ENCODE measurements around the gene NPHP4. TPM values are rescaled to one million over a fixed set of nuclear protein-coding genes. Genes with fewer than 3 reads are reported as not detected.

NPHP4 gene
- polyA plus RNA-seq, 1 donor (not counting 4 experiments of a cell fraction or from before 2014, with no cell fraction given): 3.7 TPM

DNA sequence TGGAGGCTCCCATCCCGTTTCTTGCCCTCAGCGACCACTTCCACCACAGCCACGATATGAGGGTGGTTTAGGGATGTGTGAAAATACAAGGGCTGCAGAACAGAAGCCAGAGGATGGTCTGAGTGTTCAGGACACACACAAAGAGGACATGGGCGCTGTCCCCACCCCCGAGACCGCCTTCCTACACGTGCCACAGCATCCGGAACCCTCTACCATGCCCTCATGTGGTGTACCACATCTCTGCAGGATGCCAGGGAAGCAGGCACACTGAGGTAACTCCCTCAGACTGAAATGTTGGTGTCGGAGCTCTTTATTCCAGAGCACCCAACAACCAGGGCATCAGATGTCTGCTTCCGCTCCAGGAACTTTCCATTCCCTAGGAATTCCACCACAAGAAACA lies 23.1 kb downstream of the NPHP4 start:
- no peak for FAIRE-seq
- no peak overlapping the region for H3K4me2 ChIP-seq (ENCODE audit: control insufficient read depth, extremely low read depth, insufficient read depth, low read depth, low read length)
- H3K9me3 ChIP-seq (ENCODE audit: control insufficient read depth, low read depth, low read length): no peaks in the 10 kb centered on the region
- no peaks in the 10 kb centered on the region for H3K79me2 ChIP-seq (ENCODE audit: control insufficient read depth, insufficient read depth, low read length)
- no peaks in the 10 kb centered on the region for H3K27me3 ChIP-seq (ENCODE audit: control insufficient read depth, extremely low read depth, insufficient read depth, low read length)
- no peaks in the 10 kb centered on the region for H4K20me1 ChIP-seq (ENCODE audit: control insufficient read depth, extremely low read depth, insufficient read depth, low read length)
- no peak for DNase-seq (ENCODE audit: low read depth, low spot score)
- no peak overlapping the region for H3K9ac ChIP-seq (ENCODE audit: control insufficient read depth, extremely low read depth, insufficient read depth, low read length)
- H3K36me3 ChIP-seq (ENCODE audit: control insufficient read depth in 2 of 2, extremely low read depth in 1 of 2, insufficient read depth in 2 of 2, low read length in 2 of 2): peaks cover 5 to 15% of the 10 kb centered on the region in 2 experiments
- no peaks in the 10 kb centered on the region for H3K9me1 ChIP-seq (ENCODE audit: control insufficient read depth, extremely low read depth, insufficient read depth, low read length)
- no peak overlapping the region for H3K4me3 ChIP-seq (ENCODE audit: control insufficient read depth in 2 of 3, extremely low read depth in 1 of 3, insufficient read depth in 2 of 3, low read depth in 1 of 3, low read length in 3 of 3)
- no peaks in the 10 kb centered on the region for H3K4me1 ChIP-seq (ENCODE audit: control insufficient read depth, extremely low read depth, insufficient read depth, low read length)
- TF ChIP-seq EZH2 (IDR thresholded peaks at IDR 0.05; ENCODE audit: low read length): no peak
- TF ChIP-seq, protein P1, sequence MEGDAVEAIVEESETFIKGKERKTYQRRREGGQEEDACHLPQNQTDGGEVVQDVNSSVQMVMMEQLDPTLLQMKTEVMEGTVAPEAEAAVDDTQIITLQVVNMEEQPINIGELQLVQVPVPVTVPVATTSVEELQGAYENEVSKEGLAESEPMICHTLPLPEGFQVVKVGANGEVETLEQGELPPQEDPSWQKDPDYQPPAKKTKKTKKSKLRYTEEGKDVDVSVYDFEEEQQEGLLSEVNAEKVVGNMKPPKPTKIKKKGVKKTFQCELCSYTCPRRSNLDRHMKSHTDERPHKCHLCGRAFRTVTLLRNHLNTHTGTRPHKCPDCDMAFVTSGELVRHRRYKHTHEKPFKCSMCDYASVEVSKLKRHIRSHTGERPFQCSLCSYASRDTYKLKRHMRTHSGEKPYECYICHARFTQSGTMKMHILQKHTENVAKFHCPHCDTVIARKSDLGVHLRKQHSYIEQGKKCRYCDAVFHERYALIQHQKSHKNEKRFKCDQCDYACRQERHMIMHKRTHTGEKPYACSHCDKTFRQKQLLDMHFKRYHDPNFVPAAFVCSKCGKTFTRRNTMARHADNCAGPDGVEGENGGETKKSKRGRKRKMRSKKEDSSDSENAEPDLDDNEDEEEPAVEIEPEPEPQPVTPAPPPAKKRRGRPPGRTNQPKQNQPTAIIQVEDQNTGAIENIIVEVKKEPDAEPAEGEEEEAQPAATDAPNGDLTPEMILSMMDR (optimal IDR thresholded peaks at IDR 0.05 in 1 of 3, IDR thresholded peaks at IDR 0.05 in 1 of 3, conservative IDR thresholded peaks at IDR 0.05 in 1 of 3; ENCODE audit: extremely low read depth in 1 of 3, insufficient read depth in 2 of 3, low read length in 3 of 3): no peak
- H3K27ac ChIP-seq (ENCODE audit: control insufficient read depth, insufficient read depth, low read length): no peak overlapping the region
- dilution Hi-C loops (cut with MboI; ENCODE audit: extremely low pct_ligation_motif_present, low sequenced_read_pairs): no loop called here
- H2AFZ ChIP-seq (ENCODE audit: control insufficient read depth, low read length): no peak overlapping the region

GRCh38 chr1:5968161-5968736 lies 24.0 kb downstream of the NPHP4 start:
- Histone ChIP-seq H3K9ac (ENCODE audit: control insufficient read depth, extremely low read depth, insufficient read depth, low read length) (no peak overlapping the region), H3K27ac (ENCODE audit: control insufficient read depth, insufficient read depth, low read length) (no peak overlapping the region), H3K36me3 (ENCODE audit: control insufficient read depth in 2 of 2, extremely low read depth in 1 of 2, insufficient read depth in 2 of 2, low read length in 2 of 2) (peaks cover 5 to 15% of the 10 kb centered on the region in 2 experiments), H3K9me1 (ENCODE audit: control insufficient read depth, extremely low read depth, insufficient read depth, low read length) (no peaks in the 10 kb centered on the region), H3K4me1 (ENCODE audit: control insufficient read depth, extremely low read depth, insufficient read depth, low read length) (no peaks in the 10 kb centered on the region), H3K27me3 (ENCODE audit: control insufficient read depth, extremely low read depth, insufficient read depth, low read length) (no peaks in the 10 kb centered on the region), H3K79me2 (ENCODE audit: control insufficient read depth, insufficient read depth, low read length) (no peaks in the 10 kb centered on the region), H2AFZ (ENCODE audit: control insufficient read depth, low read length) (no peak overlapping the region), H3K9me3 (ENCODE audit: control insufficient read depth, low read depth, low read length) (no peaks in the 10 kb centered on the region), H4K20me1 (ENCODE audit: control insufficient read depth, extremely low read depth, insufficient read depth, low read length) (no peaks in the 10 kb centered on the region), H3K4me3 (ENCODE audit: control insufficient read depth in 2 of 3, extremely low read depth in 1 of 3, insufficient read depth in 2 of 3, low read depth in 1 of 3, low read length in 3 of 3) (no peak overlapping the region), H3K4me2 (ENCODE audit: control insufficient read depth, extremely low read depth, insufficient read depth, low read depth, low read length) (no peak overlapping the region)
- no peak for DNase-seq (ENCODE audit: low read depth, low spot score)
- TF ChIP-seq, protein P1 (optimal IDR thresholded peaks at IDR 0.05 in 1 of 3, IDR thresholded peaks at IDR 0.05 in 1 of 3, conservative IDR thresholded peaks at IDR 0.05 in 1 of 3; ENCODE audit: extremely low read depth in 1 of 3, insufficient read depth in 2 of 3, low read length in 3 of 3): no peak
- TF ChIP-seq EZH2 (IDR thresholded peaks at IDR 0.05; ENCODE audit: low read length): no peak
- dilution Hi-C loops (cut with MboI; ENCODE audit: extremely low pct_ligation_motif_present, low sequenced_read_pairs): no loop called here
- FAIRE-seq: no peak
